Esophagus squamous epithelium (tissue), 4 donors: ENCODE data around the gene SRPK1.

Source experiments
- POLR2A ChIP-seq, 4 donors: fragments of 450-650 bp; IDR thresholded peaks; one replicate each; pipeline ENCODE4 v1.6.1; 2017; ENCODE audit warnings: antibody characterized with exemption in 4 of 4, mild to moderate bottlenecking in 4 of 4, moderate library complexity in 3 of 4
- TF ChIP-seq, protein P1 (sequence below), 6 experiments: fragments of 450-650 bp in 4 of 6; fragments of 200-600 bp in 2 of 6; sonication (generic) in 2 of 6; IDR thresholded peaks; one replicate each; pipeline ENCODE4 v1.5.1; 2016 to 2019; ENCODE audit warnings: antibody characterized with exemption in 6 of 6, mild to moderate bottlenecking in 4 of 6, moderate library complexity in 4 of 6

DNA sequence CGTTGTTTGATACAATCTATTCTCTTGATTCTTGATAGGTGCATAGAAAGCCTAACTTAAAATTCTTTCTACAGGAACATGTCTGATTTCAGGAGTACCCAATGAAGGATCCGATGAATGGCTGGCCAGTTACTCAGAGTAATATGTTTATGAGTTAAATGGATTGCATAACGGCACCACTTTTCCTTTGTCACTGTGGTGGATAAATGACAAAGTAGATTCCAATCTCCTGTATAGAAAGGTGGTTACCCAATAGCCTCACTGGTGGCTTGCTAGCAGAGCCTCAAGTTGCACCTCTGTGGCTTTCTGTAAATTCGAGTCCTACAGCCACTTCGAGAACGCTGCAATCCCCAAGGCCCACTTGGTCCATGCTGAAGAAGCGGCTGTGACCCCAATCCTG, 87.4 kb downstream of the SRPK1 start:
- TF ChIP-seq, protein P1, sequence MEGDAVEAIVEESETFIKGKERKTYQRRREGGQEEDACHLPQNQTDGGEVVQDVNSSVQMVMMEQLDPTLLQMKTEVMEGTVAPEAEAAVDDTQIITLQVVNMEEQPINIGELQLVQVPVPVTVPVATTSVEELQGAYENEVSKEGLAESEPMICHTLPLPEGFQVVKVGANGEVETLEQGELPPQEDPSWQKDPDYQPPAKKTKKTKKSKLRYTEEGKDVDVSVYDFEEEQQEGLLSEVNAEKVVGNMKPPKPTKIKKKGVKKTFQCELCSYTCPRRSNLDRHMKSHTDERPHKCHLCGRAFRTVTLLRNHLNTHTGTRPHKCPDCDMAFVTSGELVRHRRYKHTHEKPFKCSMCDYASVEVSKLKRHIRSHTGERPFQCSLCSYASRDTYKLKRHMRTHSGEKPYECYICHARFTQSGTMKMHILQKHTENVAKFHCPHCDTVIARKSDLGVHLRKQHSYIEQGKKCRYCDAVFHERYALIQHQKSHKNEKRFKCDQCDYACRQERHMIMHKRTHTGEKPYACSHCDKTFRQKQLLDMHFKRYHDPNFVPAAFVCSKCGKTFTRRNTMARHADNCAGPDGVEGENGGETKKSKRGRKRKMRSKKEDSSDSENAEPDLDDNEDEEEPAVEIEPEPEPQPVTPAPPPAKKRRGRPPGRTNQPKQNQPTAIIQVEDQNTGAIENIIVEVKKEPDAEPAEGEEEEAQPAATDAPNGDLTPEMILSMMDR (IDR thresholded peaks at IDR 0.05), result no peak
- TF ChIP-seq POLR2A (IDR thresholded peaks at IDR 0.05), result no peak
